Stimulated activated CD8-positive, alpha-beta memory T cell treated with anti-CD3 and anti-CD28 coated beads, Interleukin-4, amount 100 ng/mL, for 4 hours (primary cell): ENCODE data around the gene IL33.

Source experiments
- DNase-seq, 2 donors: peaks; one replicate each; pipeline ENCODE4 v3.0.0-alpha.2; 2020; ENCODE audit warnings: low read depth in 2 of 2, low spot score in 1 of 2

IL33 gene

GRCh38 chr9:6302417-6302816 lies 86.8 kb downstream of the IL33 start:
- DNase-seq = no peak

DNA sequence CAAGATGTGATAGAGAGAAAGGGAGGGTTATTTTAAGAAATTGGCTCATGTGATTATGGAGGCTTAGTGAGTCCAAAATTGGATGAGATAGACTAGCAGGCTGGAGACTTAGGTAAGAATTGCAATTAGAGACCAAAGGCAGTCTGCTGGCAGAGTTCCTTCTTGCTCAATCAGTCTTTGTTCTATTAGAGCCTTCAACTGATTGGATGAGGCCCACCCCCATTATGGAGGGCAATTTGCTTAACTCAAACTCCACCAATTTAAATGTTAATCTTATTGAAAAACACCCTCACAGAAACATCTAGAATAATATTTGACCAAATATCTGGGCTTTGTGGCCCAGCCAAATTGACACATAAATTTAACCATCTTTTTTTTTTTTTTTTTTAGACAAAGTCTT lies 88.6 kb downstream of the IL33 start:
- DNase-seq = no peak

GRCh38 chr9:6305954-6306563 lies 90.5 kb downstream of the IL33 start:
- DNase-seq = no peak
